PFSK-1 (cell line): ENCODE measurements around the gene CTNS.

Experiments used
- POLR2AphosphoS5 ChIP-seq: IDR thresholded peaks from 2 replicates; pipeline ENCODE4 v1.6.1; 2012; ENCODE audit warnings: low read depth, mild to moderate bottlenecking, control low read depth, low read length, moderate library complexity
- REST ChIP-seq, 2 experiments: IDR thresholded peaks; 2 replicates each; pipeline versions ENCODE4 v1.6.1 to v1.8.0; 2011 to 2012; ENCODE audit warnings: low read depth in 2 of 2, low read length in 2 of 2, control low read depth in 1 of 2, inconsistent platforms in 1 of 2, mild to moderate bottlenecking in 1 of 2, moderate library complexity in 1 of 2; ENCODE audit not compliant: insufficient read depth in 1 of 2
- TAF1 ChIP-seq: IDR thresholded peaks from 2 replicates; pipeline ENCODE4 v1.6.1; 2012; ENCODE audit warnings: low read length, control low read depth, borderline replicate concordance; ENCODE audit not compliant: insufficient read depth

- TF ChIP-seq REST (IDR thresholded peaks at IDR 0.05; ENCODE audit: insufficient read depth in 1 of 2, low read depth in 2 of 2, low read length in 2 of 2) (peak; percentile 39 to 60; a peak in 2 of 4 replicates), POLR2AphosphoS5 (peak; percentile 91), TAF1 (peak; percentile 99)
These were observed 31.9 kb downstream of the CTNS start, which contains the start of the genes EMC6 and TAX1BP3 for GRCh38 chr17:3668279-3669084.
